GM21825 (cell line): Measurements from ENCODE around the gene FDXR.

ENCODE experiments used
- ATAC-seq: cut with Tn5 transposase; IDR thresholded peaks from one replicate; pipeline ENCODE4 v1.9.1; 2021; ENCODE audit warnings: mild to moderate bottlenecking, moderate library complexity; ENCODE audit not compliant: unreplicated experiment

The FDXR gene

DNA sequence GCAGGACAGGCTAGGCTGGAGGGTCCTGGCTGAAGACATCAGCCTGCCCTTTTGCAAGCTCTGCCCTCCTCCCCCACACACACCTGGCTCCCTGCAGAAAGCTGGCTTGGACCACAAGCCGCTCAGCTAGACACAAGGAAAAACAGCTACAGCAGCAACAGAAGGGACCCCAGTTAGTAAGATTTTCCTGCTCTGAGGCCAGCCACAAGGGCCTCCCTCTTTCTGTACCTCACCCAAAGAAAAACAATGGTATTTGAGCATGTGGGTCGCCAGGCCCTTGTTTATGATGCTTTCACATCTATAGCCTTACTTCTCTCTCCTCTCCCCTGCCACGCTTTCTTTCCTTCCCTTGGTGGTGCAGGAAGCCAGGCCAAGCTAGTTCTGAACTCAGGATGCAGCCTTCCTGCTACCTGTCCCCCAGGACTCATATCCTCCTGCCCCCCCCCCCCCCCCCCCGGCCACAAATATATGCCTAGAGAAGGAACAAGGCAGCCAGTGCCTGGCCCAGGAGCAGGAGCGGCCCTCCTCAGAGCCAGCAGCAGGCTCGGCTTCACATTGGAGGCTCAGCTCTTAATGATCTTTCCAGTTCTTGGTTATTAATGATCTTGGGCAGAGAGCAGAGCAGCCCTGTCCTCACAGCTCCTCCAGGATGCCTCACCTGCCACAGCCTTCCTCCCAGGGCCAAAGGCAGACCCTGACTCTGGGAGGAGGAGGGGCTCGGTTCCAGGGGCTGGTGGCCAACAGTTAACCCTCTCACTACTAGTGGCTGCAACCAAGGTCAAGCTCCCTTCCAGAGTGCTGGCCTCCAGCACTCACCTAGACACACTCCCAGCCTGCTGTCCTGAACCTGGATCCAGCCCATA, 32.6 kb downstream of the FDXR start:
- no peak for ATAC-seq

- ATAC-seq = no peak
These were observed 34.5 kb downstream of the FDXR start for GRCh38 chr17:74838274-74838673.

DNA sequence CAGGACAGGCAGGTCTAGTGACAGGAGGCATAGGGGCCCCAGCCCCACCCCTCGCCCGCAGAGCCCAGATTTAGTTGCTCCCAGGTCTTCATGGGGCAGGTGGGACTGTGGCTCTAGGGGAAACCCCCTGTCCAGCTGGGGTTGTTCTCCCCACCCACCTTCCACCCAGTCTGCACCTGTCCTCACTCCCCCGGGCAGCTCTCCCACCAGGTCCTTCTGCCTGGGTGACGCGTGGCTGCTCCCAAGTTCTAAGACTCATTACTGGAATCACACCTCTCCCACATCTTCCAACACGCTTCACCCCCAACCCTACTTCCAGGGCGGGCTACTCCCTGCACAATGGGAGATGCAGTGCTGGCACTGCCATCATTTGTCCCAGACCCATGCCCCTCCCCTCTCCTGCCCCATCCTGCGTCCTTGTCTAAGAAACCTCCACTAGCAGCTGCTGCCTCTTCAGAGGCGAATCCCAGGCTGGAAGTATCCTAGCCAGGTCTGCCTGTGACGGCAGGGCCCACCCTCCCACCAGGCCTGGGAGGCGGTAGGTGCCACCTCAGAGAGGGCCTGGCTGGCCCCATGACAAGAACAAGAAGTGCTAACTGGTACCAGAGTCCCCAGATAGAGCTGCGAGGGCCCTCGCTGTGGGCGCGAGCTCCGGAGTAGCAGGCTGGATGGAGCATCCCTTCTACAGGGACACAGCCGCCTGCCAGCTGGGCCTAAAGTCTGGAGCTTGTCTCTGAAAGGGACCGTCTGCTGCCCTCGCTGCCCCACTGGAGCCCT, 35.9 kb downstream of the FDXR start:
- no peak for ATAC-seq

DNA sequence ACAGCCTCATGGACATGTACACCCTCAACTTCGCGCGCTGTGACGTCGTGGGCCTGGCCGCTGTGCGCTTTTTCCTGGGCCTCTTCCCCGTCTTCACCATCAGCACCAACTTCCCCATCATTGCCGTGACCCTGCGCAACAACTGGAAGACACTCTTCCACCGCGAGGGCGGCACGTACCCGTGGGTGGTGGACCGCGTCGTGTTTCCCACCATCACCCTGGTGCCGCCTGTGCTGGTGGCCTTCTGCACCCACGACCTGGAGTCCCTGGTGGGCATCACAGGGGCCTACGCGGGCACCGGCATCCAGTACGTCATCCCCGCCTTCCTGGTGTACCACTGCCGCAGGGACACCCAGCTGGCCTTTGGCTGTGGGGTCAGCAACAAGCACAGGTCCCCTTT, 36.6 kb downstream of the FDXR start:
- ATAC-seq = no peak

DNA sequence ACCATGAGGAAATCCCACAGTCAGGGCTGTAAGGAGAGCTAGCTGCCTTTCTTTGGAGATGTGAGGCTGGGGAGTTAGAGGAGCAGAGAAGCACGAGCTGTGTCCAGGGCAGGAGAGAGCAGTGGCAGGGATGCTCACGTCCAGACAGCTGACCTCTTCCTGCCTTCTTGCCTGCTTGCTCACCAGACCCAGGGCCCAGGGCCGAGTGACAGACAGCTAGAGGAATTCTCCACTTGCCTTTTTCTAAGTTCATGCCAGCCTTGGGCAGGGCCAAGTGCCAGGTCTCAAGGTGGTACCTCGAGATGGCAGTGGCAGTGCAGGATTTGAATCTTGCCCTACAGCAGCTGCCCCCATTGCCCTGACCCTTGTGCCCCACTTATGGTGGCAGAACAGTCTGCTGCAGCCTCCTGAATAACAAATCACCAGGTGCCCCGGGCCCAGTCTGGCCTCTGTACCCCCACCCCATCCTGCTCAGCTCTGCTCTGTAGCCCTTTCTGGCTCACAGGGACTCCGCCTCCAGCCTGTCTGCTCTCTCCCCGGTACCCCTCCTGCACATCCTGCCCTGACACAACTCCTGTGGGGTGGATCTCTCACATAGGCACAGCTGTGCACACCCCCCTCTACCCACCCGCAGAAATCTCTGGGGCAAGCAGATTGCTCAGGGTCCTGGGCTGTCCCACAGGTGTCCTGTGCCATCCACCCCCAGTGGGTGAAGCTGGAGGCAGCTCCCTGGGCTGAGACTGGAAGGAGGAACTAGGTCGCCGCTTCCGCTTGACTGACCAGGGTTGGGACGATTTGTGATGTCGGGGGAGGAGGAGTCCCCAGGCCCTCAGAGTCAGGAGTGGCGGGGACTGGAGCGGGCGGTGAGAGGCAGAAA, 39.1 kb downstream of the FDXR start:
- no peak for ATAC-seq

GRCh38 chr17:74832421-74832820, 40.4 kb downstream of the FDXR start:
- no peak for ATAC-seq

- ATAC-seq = no peak
These were observed 41.2 kb downstream of the FDXR start for GRCh38 chr17:74831444-74832146.

DNA sequence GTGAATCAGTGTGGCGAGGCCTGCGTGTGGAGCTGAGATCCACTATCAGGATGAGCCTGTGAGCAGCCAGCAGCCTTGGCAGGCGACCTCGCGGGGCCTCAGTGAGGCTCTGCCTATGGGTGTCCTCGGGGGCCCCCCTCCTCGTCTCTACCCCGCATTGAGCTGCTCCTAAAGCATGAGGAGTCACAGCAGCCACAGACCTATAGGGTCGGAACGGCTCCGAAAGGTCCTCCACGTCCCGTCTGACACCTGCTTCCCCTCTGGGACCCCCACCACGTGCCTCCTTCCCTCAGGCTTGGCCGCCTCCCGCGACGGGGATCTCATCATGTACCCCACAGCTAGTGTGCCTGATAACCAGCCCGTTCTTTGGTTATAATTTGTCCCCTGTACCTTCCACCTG, 41.9 kb downstream of the FDXR start:
- ATAC-seq = no peak

- ATAC-seq = no peak
These were observed 45.0 kb downstream of the FDXR start for GRCh38 chr17:74827800-74828199.

DNA sequence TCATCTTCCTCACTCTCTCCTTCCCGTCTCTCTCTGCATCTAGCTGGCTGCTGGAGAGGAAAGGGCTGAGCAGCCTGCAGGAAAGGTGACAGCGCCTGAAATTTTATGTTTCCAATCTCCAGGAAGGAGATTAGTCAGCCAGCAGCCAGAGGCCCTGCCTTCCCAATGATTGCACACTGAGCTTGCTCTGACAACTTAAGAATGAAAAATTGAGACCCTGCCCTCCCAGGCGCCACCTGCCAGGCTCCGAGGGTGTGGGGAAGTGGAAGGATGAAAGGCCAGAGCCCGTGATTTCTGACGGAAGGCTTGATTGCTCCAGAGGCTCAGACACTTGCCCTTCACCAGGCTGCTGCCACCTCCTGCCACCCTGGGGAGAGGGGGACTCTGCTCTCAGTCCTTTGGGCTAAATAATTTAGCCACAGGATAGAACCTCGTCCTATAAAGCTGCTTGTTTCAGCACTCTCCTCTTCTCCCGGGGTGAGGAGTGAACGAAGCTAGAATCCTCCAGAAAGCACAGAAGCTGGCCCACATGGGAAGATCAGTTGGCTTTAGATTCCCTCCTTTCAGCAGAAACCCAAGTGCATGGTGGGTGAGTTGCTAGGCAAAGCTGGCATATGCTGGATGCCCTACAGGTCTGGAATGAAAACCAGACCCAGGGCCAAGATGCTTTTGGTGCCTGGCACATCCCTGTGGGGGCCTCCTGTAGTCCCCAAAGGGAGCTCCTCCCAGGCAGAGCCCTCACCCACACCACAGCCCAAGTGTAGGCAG, 46.7 kb downstream of the FDXR start:
- no peak for ATAC-seq

DNA sequence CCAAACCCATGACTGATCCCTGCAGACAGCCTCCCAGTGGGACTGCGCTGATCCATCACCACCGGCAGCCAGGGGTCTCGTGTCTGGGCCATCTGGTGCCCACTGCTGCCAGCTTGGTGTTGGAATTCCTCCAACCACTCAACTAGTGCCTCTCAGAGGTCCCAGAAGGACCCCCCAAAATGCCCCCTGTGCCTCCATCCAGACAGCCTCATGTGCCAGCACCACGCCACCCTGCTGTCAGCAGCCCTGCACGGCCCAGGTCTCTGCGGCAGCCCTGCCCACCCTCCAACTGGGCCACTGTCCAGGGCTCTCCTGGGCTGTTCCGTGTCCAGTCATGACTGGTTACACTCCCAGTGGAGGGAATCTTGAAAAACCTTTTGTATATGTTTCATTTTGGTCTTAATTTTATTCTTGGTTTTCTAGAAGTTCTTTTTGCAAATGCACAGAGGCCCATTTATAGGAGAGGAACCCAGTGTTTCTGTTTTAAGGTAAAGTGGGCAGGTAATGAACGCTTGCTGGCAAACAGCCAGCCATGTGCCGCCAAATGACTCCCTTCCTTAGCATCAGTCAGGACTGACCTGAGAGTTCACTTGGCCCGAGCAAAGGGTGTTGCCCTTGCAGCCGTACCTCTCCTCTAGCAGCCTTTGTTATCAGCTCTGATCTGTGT, 47.7 kb downstream of the FDXR start:
- no peak for ATAC-seq

DNA sequence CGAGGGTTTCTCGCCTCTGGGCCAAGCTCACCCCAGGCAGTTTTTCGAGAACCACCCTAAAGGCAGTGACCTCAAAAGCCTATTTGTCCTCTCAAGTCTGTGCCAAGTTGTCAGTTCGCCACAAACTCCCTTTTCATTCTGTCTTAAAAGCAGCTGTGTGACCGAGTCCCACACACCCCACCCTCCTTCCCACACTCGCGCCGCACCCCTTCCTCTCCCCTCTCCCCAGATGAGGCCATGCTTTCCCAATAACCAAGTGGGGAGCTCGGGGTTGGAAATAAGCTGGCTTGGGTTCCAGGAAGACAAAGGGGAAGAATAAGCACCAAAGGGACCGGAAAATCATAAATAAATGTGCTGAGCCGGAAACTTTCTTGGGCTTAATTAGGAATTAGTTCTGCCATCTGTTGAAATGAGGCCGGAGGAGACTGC, 49.8 kb downstream of the FDXR start:
- ATAC-seq = no peak

DNA sequence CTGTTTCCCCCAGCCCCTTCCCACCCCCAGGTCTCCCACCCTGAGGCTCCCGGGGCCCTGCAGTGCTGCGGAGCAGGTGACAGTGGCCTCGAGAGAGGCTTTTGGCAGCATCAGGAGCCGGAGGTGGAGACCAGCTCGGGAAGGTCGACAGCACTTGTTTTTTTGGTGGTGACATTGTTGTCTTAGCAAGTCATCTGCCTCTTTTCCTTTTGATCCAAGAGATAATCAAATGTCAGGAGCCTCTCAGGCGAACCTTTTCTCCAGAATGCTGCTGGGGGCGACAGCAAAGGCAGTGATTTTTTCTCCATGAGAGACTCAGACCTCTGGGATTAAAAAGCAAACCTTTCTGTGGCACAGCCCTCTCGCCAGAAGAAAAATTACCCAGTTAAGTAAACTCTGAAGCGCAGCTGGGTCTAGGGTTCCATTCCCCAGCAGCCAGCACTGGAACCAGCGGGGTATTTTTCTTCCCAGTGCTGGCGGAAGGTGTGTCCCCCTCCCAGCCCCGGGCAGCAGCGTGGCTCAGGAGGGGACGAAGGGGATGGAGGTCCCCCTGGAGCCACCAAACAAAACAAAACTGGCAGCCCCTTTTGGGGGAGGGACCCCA, 50.4 kb downstream of the FDXR start:
- ATAC-seq = no peak

DNA sequence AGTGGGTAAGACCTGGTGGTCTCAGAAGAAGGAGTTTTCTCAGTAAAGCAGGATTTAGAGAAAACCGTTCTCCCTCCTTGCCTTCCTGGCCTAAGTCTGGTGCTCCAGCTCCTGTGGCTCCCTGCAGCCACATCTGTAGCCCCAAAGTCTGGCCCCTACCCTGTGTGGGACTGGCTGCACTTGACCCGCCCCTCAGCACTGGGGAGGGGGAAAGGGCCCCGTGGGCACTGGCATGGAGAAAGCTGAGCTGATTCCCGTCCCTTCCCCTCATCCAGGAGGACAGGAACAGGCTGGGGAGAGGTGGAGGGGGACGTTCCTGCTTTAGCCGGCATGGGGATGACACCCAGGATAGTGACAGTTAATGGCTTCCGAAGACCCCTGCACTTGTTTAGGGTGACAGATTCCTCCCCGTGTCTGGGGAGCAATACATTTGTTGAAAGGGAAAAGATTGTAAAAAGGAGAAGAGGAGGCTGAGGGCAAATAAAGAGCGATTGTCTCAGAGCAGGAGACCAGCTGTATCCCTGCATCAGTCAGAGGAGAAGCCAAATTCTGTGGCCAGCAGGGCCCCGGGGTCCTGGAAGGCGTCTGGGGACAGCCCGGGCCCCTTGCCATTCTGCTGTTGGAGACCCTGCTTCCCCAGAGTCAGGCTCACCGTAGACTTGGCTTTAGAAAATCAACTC, 51.0 kb downstream of the FDXR start:
- no peak for ATAC-seq

- no peak for ATAC-seq
These were observed 52.9 kb downstream of the FDXR start for GRCh38 chr17:74819801-74820436.

GRCh38 chr17:74818291-74818938, 54.4 kb downstream of the FDXR start:
- no peak for ATAC-seq

DNA sequence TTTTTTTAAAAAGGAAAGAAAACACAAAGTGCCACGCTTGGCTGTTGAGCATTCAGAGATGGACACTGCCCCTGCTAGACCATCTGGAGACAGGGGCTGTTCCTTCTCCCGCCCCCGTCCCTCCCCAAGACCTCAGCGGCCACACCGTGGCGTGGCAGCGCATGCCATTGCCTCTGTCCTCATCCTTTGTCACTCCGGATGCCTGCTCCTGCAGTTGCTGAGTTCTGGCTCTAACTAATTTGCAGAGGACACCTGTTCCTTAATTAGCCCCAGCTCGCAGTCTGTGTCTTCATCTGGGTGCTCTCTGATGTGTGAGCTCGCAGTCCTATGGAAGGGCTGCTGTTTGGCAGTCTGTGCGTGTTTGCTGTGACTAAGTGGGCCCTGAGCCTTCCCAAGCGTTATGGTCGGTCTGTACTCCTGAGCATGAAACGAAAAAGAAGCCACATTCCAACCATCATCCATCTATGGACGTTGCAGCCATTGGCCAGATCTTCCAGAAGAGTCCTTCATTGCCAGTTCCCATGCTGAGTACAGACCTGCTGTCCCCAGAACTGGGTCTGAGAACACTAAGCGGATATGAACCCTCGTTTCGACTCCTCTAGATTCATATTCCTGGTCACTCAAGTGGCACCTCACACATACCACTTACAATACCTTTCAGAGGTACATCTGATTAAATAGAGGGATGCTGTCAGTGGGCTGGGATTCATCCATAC, 55.7 kb downstream of the FDXR start:
- no peak for ATAC-seq
